Raji (cell line): ENCODE results near the gene CFAP54.

Experiments
- POLR2A ChIP-seq: IDR thresholded peaks from 2 replicates; pipeline ENCODE4 v1.6.1; 2011; ENCODE audit warnings: low read depth, low read length, control low read depth; ENCODE audit not compliant: insufficient read depth

Gene CFAP54

GRCh38 chr12:96808587-96808986 lies 319.2 kb downstream of the CFAP54 start:
- no peak for TF ChIP-seq POLR2A

- no peak for TF ChIP-seq POLR2A
Measured at GRCh38 chr12:96809522-96809921, 320.1 kb downstream of the CFAP54 start.

- no peak for TF ChIP-seq POLR2A
Measured at GRCh38 chr12:96810057-96810456, 320.7 kb downstream of the CFAP54 start.

- no peak for TF ChIP-seq POLR2A
Measured at GRCh38 chr12:96810477-96810876, 321.1 kb downstream of the CFAP54 start.

GRCh38 chr12:96811083-96811482 lies 321.7 kb downstream of the CFAP54 start:
- TF ChIP-seq POLR2A: no peak

GRCh38 chr12:96812153-96812552 lies 322.8 kb downstream of the CFAP54 start:
- no peak for TF ChIP-seq POLR2A

- TF ChIP-seq POLR2A: no peak
Measured at GRCh38 chr12:96814200-96814599, 324.8 kb downstream of the CFAP54 start.

GRCh38 chr12:96821592-96821991 lies 332.2 kb downstream of the CFAP54 start:
- TF ChIP-seq POLR2A: no peak

- TF ChIP-seq POLR2A: no peak
Measured at GRCh38 chr12:96822641-96823040, 333.3 kb downstream of the CFAP54 start.

GRCh38 chr12:96824074-96824837 lies 334.9 kb downstream of the CFAP54 start:
- TF ChIP-seq POLR2A: no peak

- TF ChIP-seq POLR2A: no peak
Measured at GRCh38 chr12:96824838-96825236, 335.5 kb downstream of the CFAP54 start.

- no peak for TF ChIP-seq POLR2A
Measured at GRCh38 chr12:96828169-96828789, 338.9 kb downstream of the CFAP54 start.

GRCh38 chr12:96829354-96829753 lies 340.0 kb downstream of the CFAP54 start:
- TF ChIP-seq POLR2A: no peak

GRCh38 chr12:96831346-96831745 lies 342.0 kb downstream of the CFAP54 start:
- no peak for TF ChIP-seq POLR2A

- no peak for TF ChIP-seq POLR2A
Measured at GRCh38 chr12:96846293-96846692, 356.9 kb downstream of the CFAP54 start.

- TF ChIP-seq POLR2A: no peak
Measured at GRCh38 chr12:96850676-96851075, 361.3 kb downstream of the CFAP54 start.
